Activated B cell treated with CpG ODN at 0.5 μM for 24 hours (primary cell): ENCODE results near the gene SLC25A25. TPM values are rescaled to one million over a fixed set of nuclear protein-coding genes. Genes with fewer than 3 reads are reported as not detected.

Experiments
- ATAC-seq: fragments of 200-7000 bp; cut with Tn5 transposase; one replicate; pipeline ENCODE4 v1.10.0; 2021; ENCODE audit warnings: low read depth, mild to moderate bottlenecking, moderate library complexity
- CTCF ChIA-PET: fragments of 350-600 bp; sonication (Branson Sonifier 250); formaldehyde crosslinking; loops from one replicate; lab custom pipeline; 2021; ENCODE audit warnings: antibody characterized with exemption; lab: Charles Lee
- POLR2A ChIA-PET: fragments of 350-600 bp; sonication (Branson Sonifier 250); formaldehyde crosslinking; loops from one replicate; lab custom pipeline; 2021; ENCODE audit warnings: antibody characterized with exemption; lab: Charles Lee
- DNase-seq: peaks from one replicate; pipeline ENCODE4 v3.0.0; 2022
- H3K27ac Mint-ChIP-seq: one replicate; pipeline ENCODE4 v1.8.0; 2020; ENCODE audit warnings: mixed read lengths
- H3K27me3 Mint-ChIP-seq: one replicate; pipeline ENCODE4 v1.8.0; 2021; ENCODE audit warnings: mixed read lengths
- H3K36me3 Mint-ChIP-seq: one replicate; pipeline ENCODE4 v1.8.0; 2021; ENCODE audit warnings: low read depth, mixed read lengths
- H3K4me1 Mint-ChIP-seq: one replicate; pipeline ENCODE4 v1.8.0; 2021; ENCODE audit warnings: mixed read lengths
- H3K4me3 Mint-ChIP-seq: one replicate; pipeline ENCODE4 v1.8.0; 2020; ENCODE audit warnings: mild to moderate bottlenecking, mixed read lengths
- H3K9me3 Mint-ChIP-seq: one replicate; pipeline ENCODE4 v1.8.0; 2020; ENCODE audit warnings: mixed read lengths
- CTCF ChIP-seq: fragments of 200-600 bp; IDR thresholded peaks from one replicate; pipeline ENCODE4 v1.8.0; 2022; ENCODE audit warnings: antibody characterized with exemption, mild to moderate bottlenecking
- intact Hi-C: fragments of 100-400 bp; cut with micrococcal nuclease; formaldehyde crosslinking; loops from one replicate; pipeline ENCODE4 v1.15.1; 2024
- total RNA-seq: library from RNA; stranded (reverse); gene quantifications from 2 replicates; pipeline ENCODE4 v1.2.3, GENCODE V29; 2022

The SLC25A25 gene
- total RNA-seq, 1 donor from 2014 or later: 9.4 TPM

GRCh38 chr9:128059365-128059983 is 8.6 kb upstream of the SLC25A25 start:
- Mint-ChIP-seq H3K4me1 (peaks cover 35% of the 10 kb centered on the region), H3K9me3 (no peaks in the 10 kb centered on the region), H3K27me3 (no peaks in the 10 kb centered on the region), H3K36me3 (peaks cover 16% of the 10 kb centered on the region), H3K27ac (no peak overlapping the region), H3K4me3 (no peak overlapping the region)
- intact Hi-C loops: no loop called here
- ChIA-PET POLR2A (interaction anchor here (0.6 to 0.7 kb wide), 2 partner anchors 12 to 605 kb away, joined by 3 to 5 read pairs; no protein-coding TSS in a partner anchor), CTCF (no interaction called here)
- DNase-seq: no peak
- TF ChIP-seq CTCF: no peak
- ATAC-seq: no peak

GRCh38 chr9:128061275-128061960 is 6.6 kb upstream of the SLC25A25 start:
- Mint-ChIP-seq H3K27ac (peak overlapping the region; percentile 82), H3K27me3 (no peaks in the 10 kb centered on the region), H3K9me3 (no peaks in the 10 kb centered on the region), H3K4me1 (peaks cover 52% of the 10 kb centered on the region), H3K4me3 (peak overlapping the region; percentile 64), H3K36me3 (peaks cover 16% of the 10 kb centered on the region)
- ChIA-PET CTCF (no interaction called here), POLR2A (interaction anchor here (1.0 kb wide), 1 partner anchor 63 kb away, joined by 3 read pairs; no protein-coding TSS in a partner anchor)
- DNase-seq (no peak), ATAC-seq (peak; percentile 19)
- intact Hi-C loops: no loop called here
- no peak for TF ChIP-seq CTCF

- intact Hi-C loops: no loop called here
- Mint-ChIP-seq H3K4me1 (peaks cover 54% of the 10 kb centered on the region), H3K27ac (peak overlapping the region; percentile 82), H3K9me3 (no peaks in the 10 kb centered on the region), H3K4me3 (peak overlapping the region; percentile 60), H3K36me3 (peaks cover 16% of the 10 kb centered on the region), H3K27me3 (no peaks in the 10 kb centered on the region)
- DNase-seq (no peak), ATAC-seq (no peak)
- no peak for TF ChIP-seq CTCF
- POLR2A ChIA-PET: interaction anchor here (1.2 to 1.7 kb wide), 2 partner anchors 32 to 36 kb away, joined by 3 to 5 read pairs; no protein-coding TSS in a partner anchor
- CTCF ChIA-PET: no interaction called here
These were observed 5.8 kb upstream of the SLC25A25 start for GRCh38 chr9:128062279-128062678.

- Mint-ChIP-seq H3K9me3 (no peaks in the 10 kb centered on the region), H3K4me1 (peaks cover 54% of the 10 kb centered on the region), H3K27ac (peak overlapping the region; percentile 82), H3K36me3 (peaks cover 16% of the 10 kb centered on the region), H3K27me3 (no peaks in the 10 kb centered on the region), H3K4me3 (peak overlapping the region; percentile 41)
- CTCF ChIA-PET: interaction anchor here (1.1 kb wide), 1 partner anchor 120 kb away, joined by 3 read pairs; no protein-coding TSS in a partner anchor
- intact Hi-C loops: no loop called here
- POLR2A ChIA-PET: interaction anchor here (1.2 to 1.7 kb wide), 3 partner anchors 9 to 37 kb away, joined by 3 to 10 read pairs (median 5); no protein-coding TSS in a partner anchor
- TF ChIP-seq CTCF: no peak
- peak; percentile 7 for ATAC-seq
- DNase-seq: no peak
These were observed 4.9 kb upstream of the SLC25A25 start for GRCh38 chr9:128062846-128063831.
